NCI-H82 (cell line): ENCODE results near the gene SYT1.

ENCODE experiments used
- DNase-seq: peaks from one replicate; lab custom pipeline; 2025; lab: John Stamatoyannopoulos, UW

SYT1 gene

DNA sequence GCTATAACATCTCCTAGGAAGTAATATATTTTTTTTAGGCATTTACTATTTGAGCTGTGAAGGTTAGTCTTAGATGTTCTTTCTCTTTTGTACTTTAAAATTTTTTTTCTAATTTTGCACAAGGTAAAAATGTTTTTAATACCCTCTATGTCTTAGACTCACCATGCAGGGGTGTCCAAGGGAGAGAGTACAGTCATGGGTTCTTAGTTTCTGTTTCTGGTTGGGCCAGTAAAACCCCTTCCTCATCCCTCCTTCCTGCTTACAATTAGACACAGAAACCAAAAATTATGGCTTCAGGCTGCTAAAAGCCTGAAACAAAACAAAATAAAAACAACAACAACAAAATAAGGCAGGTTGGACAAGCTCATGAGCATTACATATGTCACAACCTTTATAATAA, 193.0 kb downstream of the SYT1 start:
- no peak for DNase-seq

DNA sequence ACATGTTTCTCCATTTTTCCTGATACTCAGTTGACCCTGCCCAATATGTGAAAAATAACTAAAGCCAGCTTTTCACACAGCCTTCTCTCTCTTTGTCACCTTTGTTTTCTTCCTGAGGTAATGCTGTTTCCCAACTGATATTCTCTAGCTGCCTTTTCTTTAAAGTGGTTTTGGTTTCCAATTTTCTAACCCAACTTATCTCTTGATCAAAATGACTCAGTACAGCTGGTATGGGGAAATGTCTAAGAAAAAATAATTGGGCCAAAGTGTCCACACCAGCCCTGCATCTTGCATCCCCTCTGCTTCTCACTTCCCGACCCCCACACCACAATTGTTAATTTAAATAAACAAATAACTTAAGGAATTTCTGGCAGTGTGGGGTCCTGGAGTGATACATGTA, 193.8 kb downstream of the SYT1 start:
- DNase-seq = no peak

DNA sequence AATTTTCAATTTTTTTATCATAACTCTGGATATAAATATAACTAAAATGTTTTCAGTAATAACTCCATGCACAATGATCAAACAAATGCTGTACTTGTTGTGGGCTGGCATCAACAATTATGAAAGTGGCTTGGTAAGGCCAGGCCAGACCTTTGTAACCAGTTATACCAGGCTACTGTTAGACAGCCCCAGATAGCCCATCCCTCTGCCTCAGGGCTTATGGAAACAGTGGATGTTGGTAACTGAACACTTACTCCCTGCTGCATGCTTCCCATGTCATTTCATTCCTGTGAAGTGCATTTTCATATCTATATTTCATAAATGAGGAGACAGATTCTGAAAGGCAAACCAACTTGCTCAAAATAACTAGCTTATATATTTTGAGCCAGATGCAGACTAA, 195.0 kb downstream of the SYT1 start:
- DNase-seq = peak; percentile 17

DNA sequence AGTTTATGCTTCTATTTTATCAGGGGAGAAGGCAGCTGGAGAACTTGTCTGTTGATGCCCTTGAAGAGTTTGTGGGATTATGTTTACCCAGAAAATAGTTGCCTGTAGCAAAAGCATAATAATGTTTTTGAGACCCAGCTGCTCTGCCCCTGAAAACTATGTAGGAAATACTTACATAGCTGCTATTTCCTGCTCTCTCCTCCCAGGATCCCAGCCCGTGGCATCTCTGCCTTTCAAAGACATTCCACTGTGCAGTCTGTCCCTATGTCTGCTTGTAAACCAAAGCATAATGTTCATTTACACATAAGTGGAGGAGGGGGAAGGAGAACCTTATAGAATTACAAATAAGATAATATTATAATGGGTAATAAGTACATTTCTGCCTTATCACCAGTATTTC, 198.7 kb downstream of the SYT1 start:
- DNase-seq = no peak

DNA sequence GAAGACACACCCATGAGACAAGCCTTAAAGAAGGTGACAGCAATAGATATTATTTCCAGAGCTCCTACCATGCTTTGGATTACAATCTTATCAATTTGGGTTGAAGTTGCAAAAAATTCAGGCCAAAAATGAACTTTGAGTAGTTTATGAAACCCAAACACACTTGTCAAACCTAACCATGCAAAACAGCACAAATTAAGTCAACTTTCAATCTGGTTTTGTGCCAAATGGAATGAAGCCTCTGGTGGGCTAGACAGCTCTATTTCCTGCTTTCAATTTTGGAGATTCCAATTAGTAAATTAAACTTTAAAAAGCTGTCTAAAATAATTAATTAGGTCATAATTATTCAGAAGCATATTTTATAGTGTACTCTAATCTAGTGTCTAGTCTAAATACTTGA, 203.4 kb downstream of the SYT1 start:
- no peak for DNase-seq

DNA sequence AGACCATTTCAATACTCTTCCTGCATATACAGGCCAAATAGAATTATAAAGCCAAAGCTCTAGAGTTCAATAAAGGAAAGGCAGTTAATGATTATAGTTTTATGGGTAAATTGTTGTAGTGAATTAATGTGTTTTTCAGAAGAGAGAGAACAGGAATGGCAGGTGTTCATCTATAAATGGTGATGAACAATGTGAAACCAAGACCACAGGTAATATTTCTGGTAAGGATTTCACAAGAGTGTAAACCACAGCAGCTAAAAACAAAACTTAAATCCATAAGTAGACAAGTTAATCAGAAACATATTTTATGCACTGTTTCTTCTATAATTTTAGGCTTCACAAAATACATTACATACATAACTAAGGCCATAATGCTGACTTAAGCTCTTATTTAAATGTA, 204.4 kb downstream of the SYT1 start:
- no peak for DNase-seq

DNA sequence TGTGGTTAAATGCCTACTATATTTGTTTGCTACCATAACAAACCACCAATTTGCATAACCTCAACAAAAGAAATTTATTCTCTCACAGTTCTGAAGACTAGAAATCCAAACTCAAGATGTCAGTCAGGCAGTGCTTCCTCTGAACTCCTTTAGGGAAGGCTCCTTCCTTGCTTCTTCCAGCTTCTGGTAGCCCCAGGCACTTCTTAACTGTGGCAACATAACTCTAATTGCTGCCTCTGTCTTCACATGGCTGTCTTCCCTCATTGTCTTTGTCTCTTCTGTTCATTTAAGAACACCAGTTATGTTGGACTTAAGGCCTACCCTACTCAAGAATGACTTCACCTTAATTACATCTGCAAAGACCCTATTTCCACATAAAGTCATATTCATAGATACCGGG, 206.9 kb downstream of the SYT1 start:
- no peak for DNase-seq

DNA sequence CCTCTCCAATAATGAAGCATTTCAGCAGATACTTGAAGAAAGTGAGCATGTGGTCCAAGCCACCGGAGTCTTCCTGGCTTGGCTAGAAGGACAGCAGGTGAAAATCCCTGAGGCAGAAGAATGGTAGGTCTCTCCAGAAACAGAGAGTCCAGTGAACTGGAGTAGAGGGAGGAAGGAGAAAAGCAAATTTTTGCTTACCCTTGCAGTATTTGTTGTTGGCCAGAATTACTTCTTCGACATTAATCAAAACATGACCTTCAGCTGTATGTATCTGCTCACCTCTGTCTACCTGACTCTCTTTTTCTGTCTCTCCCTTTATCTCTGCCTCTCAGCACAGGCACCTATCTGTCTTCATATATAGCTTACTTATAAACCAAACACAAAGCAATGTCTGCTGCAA, 208.9 kb downstream of the SYT1 start:
- DNase-seq = no peak

DNA sequence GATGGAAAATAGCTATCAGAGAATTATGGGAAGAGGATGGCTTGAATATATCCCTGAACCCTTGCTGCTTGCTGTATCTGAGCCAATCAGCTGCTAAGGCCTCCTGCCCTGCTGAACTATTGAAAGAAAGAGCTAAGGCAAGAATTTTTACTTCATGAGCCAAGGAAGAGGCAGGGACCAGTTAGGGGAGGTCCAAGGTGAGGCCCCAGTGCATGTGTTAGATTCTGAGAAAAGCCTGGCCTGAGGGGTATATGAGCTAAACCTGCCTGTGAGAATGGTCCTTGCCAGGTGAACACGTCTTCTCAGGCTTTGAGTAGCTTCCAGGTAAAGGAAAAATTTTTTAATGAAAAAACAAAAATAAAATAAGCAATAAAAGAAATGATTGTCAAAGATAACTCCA, 218.0 kb downstream of the SYT1 start:
- no peak for DNase-seq

DNA sequence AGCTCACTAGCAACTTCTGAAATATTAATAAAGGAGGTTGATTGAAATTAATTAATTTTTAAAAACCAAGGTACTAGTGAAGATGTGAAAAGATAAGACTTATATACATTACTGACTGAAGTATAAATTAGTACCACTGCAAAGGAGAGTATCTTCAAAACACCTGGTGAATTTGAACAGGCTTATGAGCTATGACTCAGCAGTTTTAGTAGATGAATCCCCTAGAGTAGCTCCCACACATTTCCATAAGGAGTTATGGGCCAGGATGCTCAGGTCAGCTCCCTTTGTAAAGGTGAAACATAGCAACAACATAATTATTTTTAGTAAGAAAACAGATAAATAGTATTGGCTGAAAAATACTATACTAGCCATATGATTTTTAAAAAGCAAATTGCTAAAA, 218.6 kb downstream of the SYT1 start:
- peak; percentile 66 for DNase-seq

DNA sequence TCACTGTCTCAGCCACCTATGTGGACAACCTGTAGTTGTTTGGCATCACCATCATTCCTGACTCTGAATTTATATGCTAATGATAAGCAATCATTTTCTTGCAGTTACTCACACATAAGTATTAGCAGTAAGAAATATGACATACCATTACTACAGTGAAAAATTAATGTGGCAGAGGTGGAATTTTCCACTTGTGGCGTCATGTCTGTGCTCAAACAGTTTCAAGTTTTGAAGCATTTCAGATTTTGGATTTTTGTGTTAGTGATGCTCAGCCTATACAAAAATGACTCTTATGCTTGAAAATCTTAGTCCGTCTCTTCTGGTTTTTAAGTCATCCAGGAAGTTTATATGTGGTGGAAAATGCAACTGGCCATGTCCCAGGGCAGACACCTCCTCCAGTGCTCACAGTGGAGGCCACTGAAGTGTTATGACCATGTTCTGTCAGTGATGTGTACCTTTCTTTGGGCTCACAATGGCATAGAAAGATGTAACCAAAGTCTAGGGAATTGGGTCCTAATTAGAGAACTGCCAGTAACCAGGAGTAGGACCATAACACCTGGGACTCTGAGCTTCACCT, 220.6 kb downstream of the SYT1 start:
- no peak for DNase-seq

DNA sequence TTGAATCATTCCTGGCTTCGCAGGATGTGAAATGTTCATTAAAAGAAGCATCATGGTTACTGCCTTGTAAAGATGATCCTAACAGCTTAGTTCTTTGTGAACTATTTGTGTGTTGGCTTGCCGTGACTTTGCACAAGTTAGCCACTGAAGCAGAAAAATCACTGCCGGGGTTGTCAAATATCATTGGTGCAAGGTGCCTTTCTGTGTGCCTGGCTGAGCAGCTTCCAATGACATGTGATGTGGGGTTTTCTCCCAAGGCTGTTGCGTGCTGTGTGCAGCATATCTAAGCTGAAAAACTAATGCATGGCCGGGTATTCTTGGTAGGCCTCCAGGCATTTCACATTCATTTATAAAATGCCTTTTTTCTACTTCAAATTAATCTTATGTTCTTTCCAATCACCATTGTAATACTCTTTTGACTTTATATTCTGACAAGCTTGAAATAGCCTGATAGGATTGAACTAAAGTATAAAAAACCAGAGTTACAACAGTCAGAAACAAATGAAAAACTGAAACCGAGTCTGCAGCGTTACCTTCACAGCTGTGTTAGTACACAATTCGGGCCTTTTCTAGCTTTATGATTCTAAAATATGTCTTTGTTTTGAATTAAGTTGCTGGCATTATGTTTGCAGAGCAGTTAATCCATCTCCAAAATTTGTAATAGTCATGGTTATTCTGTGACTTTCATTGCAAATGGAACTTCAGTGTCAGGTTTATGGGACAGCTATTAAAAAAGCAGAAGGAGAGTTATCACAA, 222.1 kb downstream of the SYT1 start:
- no peak for DNase-seq

DNA sequence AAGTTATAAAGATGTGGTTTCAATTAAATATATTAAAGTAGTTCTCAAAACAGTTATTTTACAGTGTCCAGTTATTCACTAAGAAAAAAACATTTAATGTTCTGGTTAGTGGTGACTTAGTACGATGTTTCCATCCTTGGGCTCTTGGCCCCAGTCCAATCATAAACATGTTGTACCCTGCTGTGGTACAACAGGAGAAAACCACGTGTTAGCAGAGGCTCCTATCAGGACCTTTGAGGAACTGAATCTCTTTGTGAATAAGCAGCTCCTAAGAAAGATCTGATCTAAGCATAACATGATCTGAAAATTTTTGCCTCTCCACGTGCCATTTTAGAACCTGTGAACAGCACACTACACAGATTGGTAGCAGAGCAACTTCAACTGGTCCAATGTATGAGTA, 234.0 kb downstream of the SYT1 start:
- DNase-seq = peak; percentile 46

DNA sequence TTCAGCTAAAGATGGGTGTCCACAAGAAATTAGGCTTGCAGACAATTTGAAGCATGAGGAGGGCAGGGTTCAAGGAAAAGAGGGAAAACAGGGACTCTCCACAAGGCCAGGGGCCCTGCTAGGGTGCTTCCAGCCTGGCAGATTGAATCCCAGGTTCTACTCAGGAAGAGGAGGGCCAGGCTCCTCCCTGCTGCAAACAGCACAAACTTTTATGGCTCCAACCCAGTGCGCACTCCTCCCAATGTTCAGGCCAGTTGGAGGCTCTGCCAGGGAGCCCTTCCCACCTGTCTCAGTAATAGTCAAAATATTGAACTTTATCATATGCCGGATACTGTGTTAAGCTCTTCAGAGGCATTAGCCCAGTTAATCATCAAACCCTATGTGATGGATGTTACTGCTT, 244.4 kb downstream of the SYT1 start:
- no peak for DNase-seq

DNA sequence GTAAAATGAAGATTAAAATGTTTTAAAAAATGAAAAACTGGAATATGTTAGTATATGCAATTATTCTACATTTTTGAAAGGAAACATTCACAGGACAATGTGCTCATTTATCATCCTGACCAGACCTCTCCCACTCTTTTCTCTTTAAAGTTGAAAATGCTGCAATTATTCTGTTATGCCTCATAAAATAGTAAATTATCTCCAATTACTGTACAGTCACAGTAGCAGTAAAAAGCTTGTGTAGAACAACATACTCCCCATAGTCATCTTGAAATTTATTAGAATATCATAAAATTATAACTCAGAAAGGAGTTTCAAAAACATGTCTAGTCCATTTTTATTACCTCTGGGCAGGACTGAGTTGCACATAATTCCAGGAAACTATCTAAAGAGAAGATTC, 250.3 kb downstream of the SYT1 start:
- no peak for DNase-seq

DNA sequence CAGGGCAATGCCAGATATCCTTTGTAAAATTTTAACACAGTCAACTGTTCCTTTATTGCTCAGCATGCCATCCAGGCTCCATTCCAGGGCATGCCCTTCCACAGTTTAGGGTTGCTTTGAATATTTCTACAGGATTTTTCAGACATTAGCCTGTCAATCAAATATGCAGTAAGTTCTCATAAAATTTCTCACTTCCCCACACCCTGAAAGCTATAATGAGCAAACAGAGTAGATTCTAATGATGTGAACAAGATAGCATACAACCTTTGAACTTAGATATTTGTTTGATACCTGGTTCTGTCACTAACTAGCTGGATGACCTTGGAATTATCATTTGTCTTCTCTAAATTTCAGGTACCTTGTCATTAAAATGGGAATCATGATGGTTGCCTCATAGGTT, 251.2 kb downstream of the SYT1 start:
- no peak for DNase-seq

DNA sequence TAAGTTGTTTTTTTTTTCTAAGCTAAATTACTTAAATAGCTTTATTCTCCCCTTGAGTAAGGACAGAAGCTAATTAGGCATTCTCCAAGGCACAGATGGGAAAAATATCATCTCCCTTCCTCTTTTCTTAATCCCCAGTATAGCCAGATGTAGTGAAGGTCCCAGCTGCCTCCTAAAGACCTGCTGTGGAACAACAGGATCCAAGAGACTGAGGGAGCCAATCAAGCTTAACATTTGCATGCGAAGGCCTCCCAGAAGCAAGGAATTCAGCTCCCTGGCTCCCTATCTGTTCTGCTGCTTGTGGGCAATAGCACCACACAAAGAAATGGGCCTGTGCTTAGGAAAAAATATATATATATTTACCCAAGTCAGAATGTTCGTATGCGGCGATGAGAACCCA, 255.2 kb downstream of the SYT1 start:
- peak; percentile 95 for DNase-seq

DNA sequence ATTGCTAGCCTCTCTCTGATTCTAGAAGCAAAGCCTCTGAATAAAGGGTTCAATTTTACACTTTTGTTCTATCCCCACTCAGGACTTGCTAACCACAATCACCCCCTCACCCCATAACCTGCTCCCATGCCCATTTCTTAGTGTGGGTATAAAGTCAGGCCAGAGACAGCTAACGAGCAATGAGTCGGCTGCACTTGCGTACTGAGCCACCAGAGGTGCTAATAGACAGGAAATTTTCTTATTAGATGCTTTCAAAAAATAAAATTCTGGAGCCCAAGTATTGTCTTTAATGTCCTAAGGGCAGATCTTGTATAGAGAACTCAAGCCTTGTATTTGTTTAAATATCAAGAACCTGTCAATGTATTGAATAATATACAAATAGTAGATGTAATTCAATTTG, 256.9 kb downstream of the SYT1 start:
- DNase-seq = peak; percentile 15

DNA sequence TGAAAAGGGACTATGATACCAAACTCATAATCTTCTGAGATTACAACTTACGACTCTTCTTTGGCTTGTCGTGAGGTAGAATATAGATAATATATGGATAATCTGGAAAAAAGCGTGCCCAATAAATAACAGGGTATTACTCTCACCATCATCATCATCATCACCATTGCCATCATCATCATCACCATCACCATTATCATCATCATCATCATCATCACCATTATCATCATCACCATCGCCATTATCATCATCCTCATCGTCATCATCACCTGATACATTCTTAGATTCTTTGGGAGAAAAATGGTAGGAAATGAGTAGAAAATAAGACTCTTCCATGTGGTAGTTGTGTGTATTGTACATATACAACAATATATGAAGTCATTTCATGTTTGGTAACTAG, 259.8 kb downstream of the SYT1 start:
- DNase-seq = no peak

DNA sequence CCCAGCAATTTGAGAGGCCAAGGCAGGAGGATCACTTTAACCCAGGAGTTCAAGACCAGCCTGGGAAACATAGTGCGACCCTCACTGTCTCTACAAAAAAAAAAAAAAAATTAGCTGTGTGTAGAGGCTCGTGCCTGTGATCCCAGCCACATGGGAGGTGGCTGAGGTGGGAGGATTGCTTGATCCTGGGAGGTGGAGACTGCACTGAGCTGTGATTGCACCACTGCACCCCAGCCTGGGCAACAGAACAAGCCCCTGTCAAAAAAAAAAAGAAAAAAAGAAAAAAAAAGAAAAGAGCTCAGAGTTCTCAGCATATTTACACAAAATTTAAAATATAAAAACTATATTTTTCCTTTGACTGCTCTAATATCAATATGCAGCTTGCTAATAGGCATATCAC, 260.8 kb downstream of the SYT1 start:
- no peak for DNase-seq

DNA sequence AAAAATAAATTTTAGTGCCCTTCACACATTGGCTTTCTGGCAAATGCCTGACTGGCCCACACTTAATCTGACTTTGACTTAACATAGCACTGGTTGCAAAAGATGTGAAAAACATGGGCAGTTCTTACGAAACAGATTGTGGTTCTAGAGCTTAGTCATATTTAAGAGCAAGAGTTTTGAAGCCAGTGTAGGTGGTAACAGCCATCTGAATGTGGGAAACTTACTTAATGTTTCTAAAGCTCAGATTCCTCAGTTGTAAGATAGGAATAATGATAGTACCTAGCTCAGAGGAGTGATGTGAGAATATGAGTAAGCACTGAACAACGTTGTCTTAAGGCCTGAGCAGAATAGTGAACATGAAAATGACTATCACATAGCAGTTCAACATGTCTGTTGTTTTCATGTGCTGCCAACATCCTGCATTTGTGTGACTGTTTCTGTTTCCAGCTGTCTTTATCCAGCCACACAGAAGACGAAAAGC, 262.7 kb downstream of the SYT1 start:
- no peak for DNase-seq

DNA sequence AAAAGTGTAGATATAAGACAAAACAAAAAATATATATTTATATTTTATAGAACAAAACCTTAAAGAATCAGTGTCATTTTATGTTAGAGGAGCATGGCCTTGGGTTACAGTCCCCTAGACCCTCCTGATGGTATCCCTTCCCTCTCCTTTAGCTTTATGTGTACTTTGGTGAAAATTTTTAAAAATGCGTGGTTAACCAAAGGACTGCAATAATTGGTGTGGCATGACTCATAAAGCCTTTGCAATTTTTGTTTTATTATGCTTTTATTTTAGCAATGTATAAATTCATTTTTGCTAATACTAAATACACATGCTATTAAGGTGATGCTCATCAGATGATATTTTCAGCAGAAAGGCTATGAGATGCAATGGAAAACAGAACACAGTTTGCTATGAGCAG, 264.4 kb downstream of the SYT1 start:
- no peak for DNase-seq

DNA sequence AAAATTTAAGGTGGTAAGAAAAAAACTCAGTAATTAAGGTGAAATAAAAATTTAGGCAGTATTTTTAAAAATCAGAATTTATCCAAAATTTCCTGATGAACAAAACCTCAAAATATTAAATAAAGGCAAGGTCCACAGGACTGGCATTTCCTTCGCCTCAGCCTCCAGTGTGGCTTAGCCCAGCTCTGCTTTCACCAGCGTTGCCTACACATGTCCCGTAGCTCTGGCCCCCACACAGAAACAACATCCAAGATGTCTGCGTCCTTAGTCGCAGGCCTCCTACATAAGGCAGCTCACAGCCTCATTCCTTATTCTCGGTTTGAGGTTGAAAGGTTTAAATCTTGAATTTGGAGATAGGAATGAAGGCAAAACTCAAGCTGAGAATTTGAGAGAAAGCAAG, 274.3 kb downstream of the SYT1 start:
- no peak for DNase-seq

DNA sequence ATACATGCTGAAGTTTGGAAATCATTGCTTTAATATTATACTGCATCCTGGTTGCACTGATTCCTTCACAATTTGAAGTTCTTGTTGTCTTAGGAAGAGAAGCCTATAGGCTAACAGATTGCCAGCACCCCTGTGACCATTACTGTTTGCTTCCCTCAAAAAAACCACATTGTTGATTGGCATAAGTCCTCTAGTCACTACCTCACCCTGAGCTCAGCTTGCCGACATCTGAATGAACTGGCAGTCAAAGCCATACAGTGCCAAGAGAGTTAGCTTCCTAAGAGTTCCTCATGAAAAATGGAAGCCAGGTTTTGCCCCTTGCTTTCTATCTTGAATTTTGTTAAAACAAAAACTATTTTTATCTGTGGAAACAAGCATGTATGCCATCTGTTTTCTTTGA, 276.1 kb downstream of the SYT1 start:
- DNase-seq = no peak
